HepG2 (cell line): ENCODE data around the gene TDG. TPM values are rescaled to one million over a fixed set of nuclear protein-coding genes. Genes with fewer than 3 reads are reported as not detected.

ENCODE experiments used
- AGO2 ChIP-seq: fragments of 200-400 bp; formaldehyde crosslinking; optimal IDR thresholded peaks from 2 replicates; pipeline ENCODE3; 2017; ENCODE audit warnings: mild to moderate bottlenecking, low read depth, low read length, moderate library complexity
- DR1 ChIP-seq: sonication (generic); formaldehyde crosslinking; IDR thresholded peaks from 2 replicates; pipeline ENCODE4 v1.8.0; 2021; ENCODE audit warnings: mild to moderate bottlenecking, missing genetic modification reagents, inconsistent platforms
- FIP1L1 ChIP-seq: fragments of 200-400 bp; formaldehyde crosslinking; IDR thresholded peaks from 2 replicates; pipeline ENCODE4 v1.6.1; 2018; ENCODE audit warnings: low read depth, mild to moderate bottlenecking, low read length, moderate library complexity, borderline replicate concordance; ENCODE audit not compliant: insufficient read depth
- KAT7 ChIP-seq: IDR thresholded peaks from 2 replicates; pipeline ENCODE4 v1.6.1; 2018; ENCODE audit warnings: borderline replicate concordance, missing compliant biosample characterization
- NR2C2 ChIP-seq: sonication (generic); formaldehyde crosslinking; IDR thresholded peaks from 2 replicates; pipeline ENCODE4 v1.4.0; 2020; ENCODE audit warnings: missing genetic modification reagents, mild to moderate bottlenecking, moderate library complexity, borderline replicate concordance
- NRL ChIP-seq: sonication (generic); formaldehyde crosslinking; IDR thresholded peaks from 2 replicates; pipeline ENCODE4 v1.5.0; 2020; ENCODE audit warnings: missing genetic modification reagents, mild to moderate bottlenecking, moderate library complexity, borderline replicate concordance
- PPARG ChIP-seq: conservative IDR thresholded peaks from 2 replicates; pipeline ENCODE4 v1.6.1; 2016; ENCODE audit warnings: missing biosample characterization, missing genetic modification reagents
- STAG1 ChIP-seq: sonication (generic); formaldehyde crosslinking; IDR thresholded peaks from 2 replicates; pipeline ENCODE4 v1.4.0; 2020; ENCODE audit warnings: missing genetic modification reagents
- ZBTB40 ChIP-seq, 2 experiments: fragments of 450-650 bp in 1 of 2; sonication (generic) in 1 of 2; formaldehyde crosslinking in 1 of 2; IDR thresholded peaks; 2 replicates each; pipeline versions ENCODE4 v1.6.1 to v1.8.0; 2016 to 2022; ENCODE audit warnings: antibody characterized with exemption in 1 of 2, mild to moderate bottlenecking in 1 of 2, missing genetic modification reagents in 1 of 2
- ZMAT5 ChIP-seq: sonication (generic); formaldehyde crosslinking; IDR thresholded peaks from 2 replicates; pipeline ENCODE4 v1.5.0; 2020; ENCODE audit warnings: mild to moderate bottlenecking, low read depth, missing genetic modification reagents, borderline replicate concordance
- ZNF280D ChIP-seq: sonication (generic); formaldehyde crosslinking; IDR thresholded peaks from 2 replicates; pipeline ENCODE4 v1.5.1; 2020; ENCODE audit warnings: mild to moderate bottlenecking, missing genetic modification reagents
- ZNF333 ChIP-seq: sonication (generic); formaldehyde crosslinking; IDR thresholded peaks from 2 replicates; pipeline ENCODE4 v1.4.0; 2020; ENCODE audit warnings: mild to moderate bottlenecking, missing genetic modification reagents, borderline replicate concordance
- ZNF34 ChIP-seq: sonication (generic); formaldehyde crosslinking; IDR thresholded peaks from 2 replicates; pipeline ENCODE4 v1.4.0; 2020; ENCODE audit warnings: mild to moderate bottlenecking, missing genetic modification reagents, borderline replicate concordance
- ZNF619 ChIP-seq: sonication (generic); formaldehyde crosslinking; IDR thresholded peaks from 2 replicates; pipeline ENCODE4 v1.4.0; 2020; ENCODE audit warnings: mild to moderate bottlenecking, missing genetic modification reagents
- ZNF740 ChIP-seq: sonication (generic); formaldehyde crosslinking; IDR thresholded peaks from 2 replicates; pipeline ENCODE4 v1.4.0; 2020; ENCODE audit warnings: missing genetic modification reagents
- polyA plus RNA-seq, 8 experiments: library from polyadenylated mRNA; depleted of rRNA in 3 of 8; stranded (reverse) in 7 of 8; unstranded in 1 of 8; fragments of >200 nt; fragmentation: Illumina TruSeq in 4 of 8; extraction: Trizol in 4 of 8; gene quantifications; 2 replicates each; pipeline versions ENCODE4 v1.2.1 to v1.2.3, GENCODE V29; 2011 to 2016; ENCODE audit warnings: low read depth in 4 of 8, missing spikeins in 1 of 8, mixed read lengths in 1 of 8; ENCODE audit not compliant: insufficient read depth in 1 of 8
- total RNA-seq, 5 experiments: library from RNA; depleted of rRNA; stranded (reverse); fragments of >200 nt; fragmentation: Illumina TruSeq; extraction: Trizol; gene quantifications; 2 replicates each; pipeline ENCODE4 v1.2.3, GENCODE V29; 2016; ENCODE audit warnings: low read depth in 1 of 5

Gene TDG
- total and polyA plus RNA-seq, 2 of the 13 experiments (the other 11 are each of a cell fraction or from before 2014, with no cell fraction given), result 14.2 to 19.5 TPM

- TF ChIP-seq ZNF280D, result no peak
- TF ChIP-seq ZBTB40 (IDR thresholded peaks at IDR 0.05), result no peak
- TF ChIP-seq ZBTB40 (CRISPR knock-in tag; IDR thresholded peaks at IDR 0.05), result 0 out of 2 replicates have a peak, but pooled peaks have one; percentile 13
- TF ChIP-seq ZNF333 (CRISPR knock-in tag), result no peak
- TF ChIP-seq PPARG, result no peak
- TF ChIP-seq STAG1 (CRISPR knock-in tag), result no peak
- no peak for TF ChIP-seq AGO2
- no peak for TF ChIP-seq ZNF619 (CRISPR knock-in tag)
- TF ChIP-seq NRL (CRISPR knock-in tag), result 0 out of 2 replicates have a peak, but pooled peaks have one; percentile 33
- TF ChIP-seq ZNF740 (CRISPR knock-in tag), result no peak
- TF ChIP-seq ZNF34 (CRISPR knock-in tag), result no peak
- TF ChIP-seq DR1 (CRISPR knock-in tag), result peak; percentile 67
- TF ChIP-seq FIP1L1, result no peak
- no peak for TF ChIP-seq KAT7
- no peak for TF ChIP-seq ZMAT5
- TF ChIP-seq NR2C2 (CRISPR knock-in tag), result no peak
Observed at GRCh38 chr12:103929046-103929783, 36.5 kb upstream of the TDG start (continued).
